ENCODE results near the gene TGFB2.

DNA sequence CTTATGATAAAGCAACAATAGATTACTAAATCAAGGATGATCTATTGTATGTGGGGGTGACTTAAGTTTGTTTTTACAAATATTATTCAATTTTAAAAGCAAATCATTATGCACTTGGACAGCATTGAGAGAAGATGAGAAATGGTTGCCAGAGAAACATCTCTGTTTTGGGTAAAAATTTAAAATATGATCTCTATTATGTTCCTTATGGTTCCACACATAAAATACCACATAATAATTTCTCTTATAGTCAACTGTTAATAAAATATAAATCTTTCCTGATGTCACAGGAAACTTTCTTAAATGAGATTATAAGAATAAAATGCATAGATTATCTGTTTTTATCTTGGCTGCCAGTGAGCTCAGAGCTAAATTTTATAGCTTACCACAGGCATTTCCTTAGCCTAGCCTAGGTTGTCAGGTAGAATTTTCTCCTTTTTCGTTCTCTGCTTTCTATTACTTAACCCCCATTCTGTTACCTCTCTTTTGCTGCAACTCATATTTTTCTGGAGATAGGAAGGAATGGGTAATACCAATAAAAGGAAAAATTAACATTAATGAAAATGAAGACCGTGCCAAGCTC lies 109.7 kb downstream of the TGFB2 start:
- TF ChIP-seq, protein P1, sequence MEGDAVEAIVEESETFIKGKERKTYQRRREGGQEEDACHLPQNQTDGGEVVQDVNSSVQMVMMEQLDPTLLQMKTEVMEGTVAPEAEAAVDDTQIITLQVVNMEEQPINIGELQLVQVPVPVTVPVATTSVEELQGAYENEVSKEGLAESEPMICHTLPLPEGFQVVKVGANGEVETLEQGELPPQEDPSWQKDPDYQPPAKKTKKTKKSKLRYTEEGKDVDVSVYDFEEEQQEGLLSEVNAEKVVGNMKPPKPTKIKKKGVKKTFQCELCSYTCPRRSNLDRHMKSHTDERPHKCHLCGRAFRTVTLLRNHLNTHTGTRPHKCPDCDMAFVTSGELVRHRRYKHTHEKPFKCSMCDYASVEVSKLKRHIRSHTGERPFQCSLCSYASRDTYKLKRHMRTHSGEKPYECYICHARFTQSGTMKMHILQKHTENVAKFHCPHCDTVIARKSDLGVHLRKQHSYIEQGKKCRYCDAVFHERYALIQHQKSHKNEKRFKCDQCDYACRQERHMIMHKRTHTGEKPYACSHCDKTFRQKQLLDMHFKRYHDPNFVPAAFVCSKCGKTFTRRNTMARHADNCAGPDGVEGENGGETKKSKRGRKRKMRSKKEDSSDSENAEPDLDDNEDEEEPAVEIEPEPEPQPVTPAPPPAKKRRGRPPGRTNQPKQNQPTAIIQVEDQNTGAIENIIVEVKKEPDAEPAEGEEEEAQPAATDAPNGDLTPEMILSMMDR (optimal IDR thresholded peaks at IDR 0.05 in 1 of 3, IDR thresholded peaks at IDR 0.05 in 1 of 3, conservative IDR thresholded peaks at IDR 0.05 in 1 of 3; ENCODE audit: extremely low read depth in 1 of 3, insufficient read depth in 2 of 3, low read length in 3 of 3) = no peak
- TF ChIP-seq EZH2 (IDR thresholded peaks at IDR 0.05; ENCODE audit: low read length) = no peak

Measured in keratinocyte (primary cell).